B cell (primary cell): Measurements from ENCODE around the gene CFAP251. TPM values are rescaled to one million over a fixed set of nuclear protein-coding genes. Genes with fewer than 3 reads are reported as not detected.

Source experiments
- ATAC-seq: fragments of 200-7000 bp; cut with Tn5 transposase; one replicate; pipeline ENCODE4 v1.10.0; 2021; ENCODE audit warnings: low read depth, mild to moderate bottlenecking, moderate number of reproducible peaks, moderate library complexity
- CTCF ChIA-PET: fragments of 350-600 bp; sonication (Branson Sonifier 250); formaldehyde crosslinking; loops from one replicate; lab custom pipeline; 2021; ENCODE audit warnings: antibody characterized with exemption, inconsistent platforms; lab: Charles Lee
- POLR2A ChIA-PET: fragments of 350-600 bp; sonication (Branson Sonifier 250); formaldehyde crosslinking; loops from one replicate; lab custom pipeline; 2021; ENCODE audit warnings: antibody characterized with exemption; lab: Charles Lee
- DNase-seq: peaks from one replicate; pipeline ENCODE4 v3.0.0; 2013
- H2AFZ ChIP-seq: 2 replicates; pipeline ENCODE4 v1.6.1; 2012; ENCODE audit warnings: mild to moderate bottlenecking, low read depth, low read length; ENCODE audit not compliant: insufficient read depth, poor library complexity, severe bottlenecking
- H3K27ac ChIP-seq, 2 donors: 1 replicate in 1 of 2; 2 replicates in 1 of 2; pipeline ENCODE4 v1.5.1; 2012 to 2013; ENCODE audit warnings: low read length in 2 of 2, mild to moderate bottlenecking in 2 of 2, moderate library complexity in 1 of 2
- H3K27me3 ChIP-seq, 4 experiments: fragments of 200-600 bp in 1 of 4; sonication (generic) in 1 of 4; replicated peaks in 1 of 4; 1 replicate in 2 of 4; 2 replicates in 2 of 4; pipeline versions ENCODE4 v1.6.1 to v1.7.0; 2013 to 2016; ENCODE audit warnings: low read length in 3 of 4, mild to moderate bottlenecking in 2 of 4, mixed read lengths in 1 of 4, moderate library complexity in 1 of 4; ENCODE audit not compliant: insufficient read depth in 4 of 4, control insufficient read depth in 3 of 4; ENCODE audit errors: control extremely low read depth in 1 of 4
- H3K36me3 ChIP-seq, 2 experiments: replicated peaks in 1 of 2; 1 replicate in 1 of 2; 2 replicates in 1 of 2; pipeline versions ENCODE4 v1.6.1 to v1.7.1; 2013; ENCODE audit warnings: low read length in 1 of 2; ENCODE audit not compliant: insufficient read depth in 2 of 2, control insufficient read depth in 1 of 2; ENCODE audit errors: control extremely low read depth in 1 of 2, extremely low read depth in 1 of 2
- H3K4me1 ChIP-seq, 2 donors: fragments of 200-600 bp in 1 of 2; sonication (generic) in 1 of 2; 1 replicate in 1 of 2; 2 replicates in 1 of 2; pipeline versions ENCODE4 v1.5.1 to v1.6.1; 2013 to 2017; ENCODE audit warnings: low read length in 2 of 2; ENCODE audit not compliant: control insufficient read depth in 2 of 2, insufficient read depth in 2 of 2
- H3K4me2 ChIP-seq: replicated peaks from 2 replicates; pipeline ENCODE3; 2012; ENCODE audit warnings: mild to moderate bottlenecking, low read depth, low read length; ENCODE audit not compliant: poor library complexity, severe bottlenecking
- H3K4me3 ChIP-seq, 5 experiments: fragments of 200-600 bp in 1 of 5; sonication (generic) in 1 of 5; 1 replicate in 3 of 5; 2 replicates in 2 of 5; pipeline versions ENCODE4 v1.5.1 to v1.7.0; 2011 to 2016; ENCODE audit warnings: low read length in 4 of 5, mild to moderate bottlenecking in 4 of 5, low read depth in 2 of 5, control low read depth in 1 of 5, moderate library complexity in 1 of 5; ENCODE audit not compliant: insufficient read depth in 1 of 5; ENCODE audit errors: control extremely low read depth in 1 of 5, extremely low read depth in 1 of 5
- H3K79me2 ChIP-seq: fragments of 200-600 bp; sonication (generic); one replicate; pipeline ENCODE4 v1.6.0; 2016; ENCODE audit warnings: low read length; ENCODE audit not compliant: control insufficient read depth, insufficient read depth
- H3K9ac ChIP-seq: fragments of 200-600 bp; sonication (generic); 2 replicates; pipeline ENCODE4 v1.6.1; 2017; ENCODE audit warnings: mild to moderate bottlenecking, low read length, moderate library complexity
- H3K9me3 ChIP-seq, 3 donors: one replicate each; pipeline versions ENCODE4 v1.6.1 to v1.7.1; 2013; ENCODE audit warnings: low read length in 2 of 3; ENCODE audit not compliant: control insufficient read depth in 2 of 3, insufficient read depth in 1 of 3; ENCODE audit errors: control extremely low read depth in 1 of 3
- H4K20me1 ChIP-seq: 2 replicates; pipeline ENCODE4 v1.6.0; 2012; ENCODE audit warnings: mild to moderate bottlenecking, low read length; ENCODE audit not compliant: insufficient read depth, control insufficient read depth, poor library complexity, severe bottlenecking
- H3K27ac Mint-ChIP-seq: one replicate; pipeline ENCODE4 v1.8.0; 2021; ENCODE audit warnings: mixed read lengths
- H3K27me3 Mint-ChIP-seq: one replicate; pipeline ENCODE4 v1.8.0; 2021; ENCODE audit warnings: mixed read lengths
- H3K4me1 Mint-ChIP-seq: one replicate; pipeline ENCODE4 v1.8.0; 2021; ENCODE audit warnings: mixed read lengths
- H3K4me3 Mint-ChIP-seq: one replicate; pipeline ENCODE4 v1.8.0; 2021; ENCODE audit warnings: mixed read lengths
- H3K9me3 Mint-ChIP-seq: one replicate; pipeline ENCODE4 v1.8.0; 2022; ENCODE audit warnings: mixed read lengths; ENCODE audit not compliant: insufficient read depth
- CTCF ChIP-seq: fragments of 200-600 bp; IDR thresholded peaks from one replicate; pipeline ENCODE4 v1.8.0; 2022; ENCODE audit warnings: antibody characterized with exemption, mild to moderate bottlenecking
- EZH2 ChIP-seq: IDR thresholded peaks from 2 replicates; pipeline ENCODE4 v1.6.1; 2012; ENCODE audit warnings: borderline replicate concordance, low read depth, mild to moderate bottlenecking, moderate library complexity, low read length; ENCODE audit not compliant: insufficient read depth, poor library complexity, severe bottlenecking
- WGBS: methylation state at CpG from one replicate; pipeline ENCODE4 v1.1.5; 2013; ENCODE audit warnings: missing lambda C conversion rate; ENCODE audit not compliant: insufficient coverage; 5-methylcytosine and 5-hydroxymethylcytosine counted together
- intact Hi-C: fragments of 100-400 bp; cut with micrococcal nuclease; formaldehyde crosslinking; loops from one replicate; pipeline ENCODE4 v1.10.0; 2022
- polyA plus RNA-seq: library from polyadenylated mRNA; depleted of rRNA; stranded (reverse); fragments of >200 nt; gene quantifications from 2 replicates; pipeline ENCODE4 v1.2.3, GENCODE V29; 2012
- total RNA-seq, 2 donors: library from RNA; stranded (reverse); fragments of 120-200 nt in 1 of 2; gene quantifications; 1 replicate in 1 of 2; 2 replicates in 1 of 2; pipeline versions ENCODE4 v1.2.3 to v1.2.4, GENCODE V29; 2013 to 2022

The CFAP251 gene
- total and polyA plus RNA-seq, 2 donors (not counting 1 experiment from before 2014, with no cell fraction given): 0.22 to 1.6 TPM

- Histone ChIP-seq H3K79me2 (peaks cover 93% of the 10 kb centered on the region), H3K4me3 (no peak overlapping the region), H4K20me1 (peaks cover 80% of the 10 kb centered on the region), H3K9me3 (peaks cover 0 to 9% (median 0%) of the 10 kb centered on the region in 3 donors), H3K9ac (peak overlapping the region; percentile 9), H3K36me3 (peaks cover 0 to 7% of the 10 kb centered on the region in 2 experiments), H3K4me2 (peak overlapping the region; percentile 57), H3K27me3 (no peaks in the 10 kb centered on the region), H3K27ac (peak overlapping the region; percentile 2 to 60), H2AFZ (no peak overlapping the region), H3K4me1 (peaks cover 64 to 90% of the 10 kb centered on the region in 2 donors)
- CTCF ChIA-PET: interaction anchor here (0.7 to 4.4 kb wide), 12 partner anchors 20 to 109 kb away, joined by 3 to 55 read pairs (median 4); partner anchors contain the start of gene CFAP251
- DNase-seq (peak; percentile 62), ATAC-seq (no peak)
- intact Hi-C loops: loop anchor here (1.0 to 10.0 kb wide), 2 partner anchors 109 to 232 kb away; partner anchors contain the start of genes CFAP251 and RHOF
- POLR2A ChIA-PET: interaction anchor here (0.6 to 5.5 kb wide), 4 partner anchors 21 to 1636 kb away, joined by 3 to 48 read pairs (median 3); partner anchors contain the start of gene CFAP251
- TF ChIP-seq CTCF: no peak
- no peak for TF ChIP-seq EZH2
- Mint-ChIP-seq H3K27me3 (no peaks in the 10 kb centered on the region), H3K9me3 (no peaks in the 10 kb centered on the region), H3K27ac (peak overlapping the region; percentile 84), H3K4me3 (peak overlapping the region; percentile 71), H3K4me1 (peaks cover 64% of the 10 kb centered on the region)
- WGBS: 64% methylated on average over 7 of the region's 7 CpGs
Measured at GRCh38 chr12:122026706-122027333, 108.4 kb downstream of the CFAP251 start.
